GM12878 (cell line): ENCODE data around the gene USPL1. TPM values are rescaled to one million over a fixed set of nuclear protein-coding genes. Genes with fewer than 3 reads are reported as not detected.

ENCODE experiments used
- ATF7 ChIP-seq: fragments of 450-650 bp; IDR thresholded peaks from 2 replicates; pipeline ENCODE4 v1.6.1; 2016; ENCODE audit warnings: low read depth, mild to moderate bottlenecking
- CTCF ChIP-seq, 3 experiments: IDR thresholded peaks in 2 of 3; conservative IDR thresholded peaks in 1 of 3; 2 replicates each; pipeline ENCODE4 v1.5.1; 2011; ENCODE audit warnings: low read depth in 3 of 3, low read length in 3 of 3, mild to moderate bottlenecking in 3 of 3, control low read depth in 2 of 3, moderate library complexity in 2 of 3, inconsistent platforms in 1 of 3, mixed read lengths in 1 of 3; ENCODE audit not compliant: control insufficient read depth in 2 of 3, insufficient read depth in 1 of 3; ENCODE audit errors: extremely low read depth in 1 of 3
- E2F4 ChIP-seq: IDR thresholded peaks from 2 replicates; pipeline ENCODE4 v1.6.1; 2012; ENCODE audit warnings: low read depth, low read length, improper control_type of control experiment
- EED ChIP-seq: sonication (generic); IDR thresholded peaks from 2 replicates; pipeline ENCODE4 v1.6.1; 2016; ENCODE audit warnings: antibody characterized with exemption, low read depth
- HCFC1 ChIP-seq: fragments of 150-350 bp; IDR thresholded peaks from 2 replicates; pipeline ENCODE4 v1.6.1; 2014; ENCODE audit warnings: low read length
- HSF1 ChIP-seq: fragments of 150-350 bp; IDR thresholded peaks from 2 replicates; pipeline ENCODE4 v1.6.1; 2014; ENCODE audit warnings: mild to moderate bottlenecking, low read depth, low read length
- IRF4 ChIP-seq: IDR thresholded peaks from 2 replicates; pipeline ENCODE4 v1.6.1; 2011; ENCODE audit warnings: low read depth, low read length
- JUNB ChIP-seq: IDR thresholded peaks from 2 replicates; pipeline ENCODE4 v1.6.1; 2016; ENCODE audit warnings: antibody characterized with exemption, mild to moderate bottlenecking
- MEF2B ChIP-seq: fragments of 450-650 bp; IDR thresholded peaks from 2 replicates; pipeline ENCODE4 v1.6.1; 2018; ENCODE audit warnings: mild to moderate bottlenecking, moderate library complexity; ENCODE audit not compliant: partially characterized antibody, poor library complexity, severe bottlenecking
- MXI1 ChIP-seq: fragments of 150-350 bp; IDR thresholded peaks from 2 replicates; pipeline ENCODE4 v1.6.1; 2011; ENCODE audit warnings: low read depth, mild to moderate bottlenecking, inconsistent platforms, low read length, improper control_type of control experiment
- MYB ChIP-seq: fragments of 150-350 bp; IDR thresholded peaks from 2 replicates; pipeline ENCODE4 v1.6.1; 2014; ENCODE audit warnings: mild to moderate bottlenecking, low read depth, low read length, borderline replicate concordance
- NFYB ChIP-seq: IDR thresholded peaks from 2 replicates; pipeline ENCODE4 v1.6.1; 2011; ENCODE audit warnings: low read depth, mild to moderate bottlenecking, low read length, improper control_type of control experiment, moderate library complexity; ENCODE audit not compliant: insufficient read depth
- PBX3 ChIP-seq: IDR thresholded peaks from 2 replicates; pipeline ENCODE4 v1.6.1; 2011; ENCODE audit warnings: mild to moderate bottlenecking, low read depth, low read length, moderate library complexity; ENCODE audit not compliant: insufficient replicate concordance
- POLR2AphosphoS2 ChIP-seq: IDR thresholded peaks from 2 replicates; pipeline ENCODE4 v1.6.1; 2011; ENCODE audit warnings: low read depth, mild to moderate bottlenecking, low read length, improper control_type of control experiment, moderate library complexity
- POU2F2 ChIP-seq: IDR thresholded peaks from 3 replicates; pipeline ENCODE4 v1.6.1; 2011; ENCODE audit warnings: low read depth, mild to moderate bottlenecking, low read length, borderline replicate concordance
- RELB ChIP-seq: fragments of 450-650 bp; IDR thresholded peaks from 2 replicates; pipeline ENCODE4 v1.6.1; 2017; ENCODE audit warnings: low read depth, mild to moderate bottlenecking, moderate library complexity
- SMAD1 ChIP-seq: fragments of 450-650 bp; IDR thresholded peaks from 2 replicates; pipeline ENCODE4 v1.6.1; 2018; ENCODE audit warnings: mild to moderate bottlenecking, low read depth; ENCODE audit not compliant: partially characterized antibody
- SMAD5 ChIP-seq: IDR thresholded peaks from 2 replicates; pipeline ENCODE4 v1.6.1; 2016; ENCODE audit warnings: antibody characterized with exemption, low read depth
- SPI1 ChIP-seq: IDR thresholded peaks from 2 replicates; pipeline ENCODE4 v1.6.1; 2011; ENCODE audit warnings: low read depth, mild to moderate bottlenecking, low read length, moderate library complexity, borderline replicate concordance; ENCODE audit not compliant: insufficient read depth
- TAF1 ChIP-seq: IDR thresholded peaks from 2 replicates; pipeline ENCODE4 v1.6.1; 2011; ENCODE audit warnings: mild to moderate bottlenecking, low read depth, low read length, borderline replicate concordance
- polyA plus RNA-seq, 11 experiments: library from polyadenylated mRNA; depleted of rRNA in 4 of 11; unstranded in 6 of 11; stranded (reverse) in 5 of 11; fragments of >200 nt; fragmentation: Nextera tagmentation in 4 of 11; fragmentation: Illumina TruSeq in 1 of 11; extraction: Ambion mirVana in 4 of 11; extraction: Trizol in 1 of 11; gene quantifications; 1 replicate in 1 of 11; 2 replicates in 10 of 11; pipeline versions ENCODE4 v1.2.1 to v1.2.3, GENCODE V29; 2011 to 2016; ENCODE audit warnings: inconsistent platforms in 2 of 11, missing spikeins in 2 of 11, low read depth in 1 of 11
- total RNA-seq, 4 experiments: library from RNA; depleted of rRNA in 3 of 4; stranded (reverse); fragments of >200 nt in 3 of 4; fragmentation: Illumina TruSeq in 1 of 4; extraction: Trizol in 1 of 4; gene quantifications; 2 replicates each; pipeline versions ENCODE4 v1.2.1 to v1.2.3, GENCODE V29; 2013 to 2021

USPL1 gene
- total and polyA plus RNA-seq, 10 of the 15 experiments (the other 5 are each of a cell fraction or from before 2014, with no cell fraction given): 7.9 to 23.2 (median 15.8) TPM

GRCh38 chr13:30577401-30577852 lies 40.3 kb upstream of the USPL1 start (continued):
- TF ChIP-seq TAF1 (no peak), JUNB (peak; percentile 69), MXI1 (no peak), ATF7 (peak; percentile 51; the same call in 1 of the 2 replicates), NFYB (no peak), E2F4 (no peak), CTCF (IDR thresholded peaks at IDR 0.05 in 2 of 3, conservative IDR thresholded peaks at IDR 0.05 in 1 of 3; ENCODE audit: control insufficient read depth in 2 of 3, extremely low read depth in 1 of 3, insufficient read depth in 1 of 3, low read depth in 3 of 3, low read length in 3 of 3) (no peak), IRF4 (no peak), RELB (peak; percentile 51; the same call in 1 of the 2 replicates), HCFC1 (no peak), SMAD5 (no peak), SPI1 (no peak), HSF1 (no peak), EED (peak; percentile 74), SMAD1 (no peak), MYB (no peak), POLR2AphosphoS2 (no peak), POU2F2 (no peak), MEF2B (peak; percentile 32), PBX3 (no peak)
